HG03442 (cell line): ENCODE data around the gene BSDC1.
A peak's percentile ranks its signal among the peaks of the same experiment; 100 is the strongest.
"Not testable (repeated sequence)": the region's sequence is repeated elsewhere in the genome, so short reads cannot be mapped to it uniquely, and the experiment has no call there.

Source experiments
- ATAC-seq: cut with Tn5 transposase; IDR thresholded peaks from one replicate; pipeline ENCODE4 v1.9.1; 2021; ENCODE audit warnings: mild to moderate bottlenecking, moderate library complexity; ENCODE audit not compliant: unreplicated experiment

BSDC1 gene, protein sequence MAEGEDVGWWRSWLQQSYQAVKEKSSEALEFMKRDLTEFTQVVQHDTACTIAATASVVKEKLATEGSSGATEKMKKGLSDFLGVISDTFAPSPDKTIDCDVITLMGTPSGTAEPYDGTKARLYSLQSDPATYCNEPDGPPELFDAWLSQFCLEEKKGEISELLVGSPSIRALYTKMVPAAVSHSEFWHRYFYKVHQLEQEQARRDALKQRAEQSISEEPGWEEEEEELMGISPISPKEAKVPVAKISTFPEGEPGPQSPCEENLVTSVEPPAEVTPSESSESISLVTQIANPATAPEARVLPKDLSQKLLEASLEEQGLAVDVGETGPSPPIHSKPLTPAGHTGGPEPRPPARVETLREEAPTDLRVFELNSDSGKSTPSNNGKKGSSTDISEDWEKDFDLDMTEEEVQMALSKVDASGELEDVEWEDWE

DNA sequence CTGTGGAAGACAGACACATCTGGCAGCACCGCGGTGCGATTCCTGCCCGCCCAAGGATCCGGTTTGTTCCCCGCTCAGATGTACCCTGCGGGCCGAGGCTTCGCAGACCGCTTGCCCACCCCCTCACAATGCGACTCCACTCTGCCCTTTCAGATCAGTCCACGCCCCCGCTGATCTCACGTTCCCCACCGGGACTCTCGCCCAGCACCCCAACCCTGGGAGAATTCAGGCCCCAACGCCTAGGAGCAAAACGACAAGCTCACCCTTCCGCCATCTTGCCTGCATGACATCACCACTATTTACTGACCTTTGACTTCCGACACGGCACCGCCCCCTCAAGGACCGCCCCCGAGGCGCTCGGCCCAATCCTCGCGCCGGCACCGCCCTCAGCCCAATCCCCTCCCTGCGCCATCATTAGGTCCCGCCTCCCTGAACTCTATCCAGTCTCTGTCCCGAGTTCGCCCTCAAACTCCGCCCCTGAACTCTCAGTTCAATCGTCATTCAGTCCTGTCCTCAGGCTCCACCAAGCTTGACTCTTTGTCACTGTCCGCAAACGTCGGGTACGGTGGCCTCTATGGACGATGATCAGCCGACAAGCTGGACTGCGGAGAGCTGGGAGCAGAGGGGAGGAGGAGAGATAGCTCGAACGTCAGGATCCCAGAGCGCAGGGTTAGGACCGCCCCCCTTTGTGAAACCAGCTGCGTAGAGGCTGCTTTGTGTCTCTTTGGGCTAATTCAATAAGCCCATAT lies at the start of gene BSDC1:
BSDC1 (minus strand) TSS at position 301 of the 749 bp plus-strand sequence; CDS start at position 274, 27 bp downstream.
- peak; percentile 96 for ATAC-seq

DNA sequence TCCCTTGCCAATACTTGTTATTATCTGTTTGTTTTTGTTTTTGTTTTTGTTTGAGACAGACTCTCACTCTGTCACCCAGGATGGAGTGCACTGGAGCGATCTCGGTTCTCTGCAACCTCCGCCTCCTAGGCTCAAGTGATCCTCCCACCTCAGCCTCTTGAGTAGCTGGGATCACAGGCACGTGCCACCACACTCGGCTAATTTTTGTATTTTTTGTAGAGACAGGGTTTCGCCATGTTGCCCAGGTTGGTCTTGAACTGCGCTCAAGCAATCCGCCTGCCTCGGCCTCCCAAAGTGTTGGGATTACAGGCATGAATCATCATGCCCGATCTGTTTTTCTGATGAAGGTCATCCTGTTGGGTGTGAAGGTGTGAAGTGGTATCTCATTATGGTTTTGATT lies 47.2 kb upstream of the BSDC1 start:
- not testable (repeated sequence) for ATAC-seq

DNA sequence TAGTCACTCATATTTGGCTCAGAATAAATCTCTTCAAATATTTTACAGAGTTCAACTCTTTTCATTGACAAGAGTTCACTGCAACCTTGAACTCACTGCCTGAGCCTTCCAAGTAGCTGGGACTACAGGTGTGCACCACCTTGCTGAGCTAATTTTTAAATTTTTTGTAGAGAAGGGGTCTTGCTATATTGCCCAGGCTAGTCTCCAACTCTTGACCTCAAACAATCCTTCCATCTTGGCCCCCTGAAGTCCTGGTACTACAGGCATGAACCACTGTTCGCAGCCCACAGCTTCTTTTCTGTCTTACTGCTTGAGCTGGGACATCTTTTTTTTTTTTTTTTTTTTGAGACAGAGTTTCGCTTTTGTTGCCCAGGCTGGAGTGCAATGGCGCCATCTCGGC lies 44.5 kb upstream of the BSDC1 start:
- ATAC-seq = not testable (repeated sequence)

DNA sequence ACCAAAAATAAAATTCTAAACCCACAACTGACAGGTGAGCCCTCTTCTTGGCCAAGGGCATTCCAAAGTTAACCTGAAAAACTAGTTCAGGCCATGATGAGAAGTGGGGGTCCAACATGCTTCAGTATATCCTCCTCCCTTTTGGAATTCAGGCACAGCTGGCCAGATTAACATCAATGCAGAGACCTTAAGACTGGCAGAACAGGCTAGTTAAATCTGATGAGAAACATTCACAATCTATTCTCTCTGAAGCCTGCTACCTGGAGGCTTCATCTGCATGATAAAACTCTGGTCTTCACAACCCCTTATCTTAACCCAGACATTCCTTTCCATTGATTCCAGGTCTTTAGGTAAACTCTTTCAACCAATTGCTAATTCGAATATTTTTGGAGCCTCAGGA lies 43.9 kb upstream of the BSDC1 start:
- no peak for ATAC-seq

DNA sequence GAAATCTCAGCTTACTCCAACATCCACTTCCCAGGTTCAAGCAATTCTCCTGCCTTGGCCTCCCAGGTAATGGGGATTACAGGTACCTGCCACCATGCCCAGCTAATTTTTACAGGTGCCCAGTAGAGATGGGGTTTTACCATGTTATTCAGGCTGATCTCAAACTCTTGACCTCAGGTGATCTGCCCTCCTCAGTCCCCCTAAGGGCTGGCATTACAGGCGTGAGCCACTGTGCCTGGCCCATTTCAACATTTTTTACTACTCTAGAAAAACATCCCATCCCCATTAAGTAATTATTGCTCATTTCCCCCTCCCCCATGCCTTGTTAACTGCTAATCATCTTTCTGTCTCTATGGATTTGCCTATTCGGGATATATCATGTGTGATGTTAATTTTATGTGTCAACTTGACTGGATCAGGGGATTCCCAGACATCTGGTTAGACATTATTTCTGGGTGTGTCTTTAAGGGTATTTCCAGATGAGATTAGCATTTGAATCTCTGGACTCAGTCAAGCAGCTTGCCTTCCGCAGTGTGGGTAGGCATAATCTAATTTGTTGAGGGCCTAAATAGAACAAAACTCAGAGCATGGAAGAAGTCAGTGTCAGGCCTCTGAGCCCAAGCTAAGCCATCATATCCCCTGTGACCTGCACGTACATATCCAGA lies 37.6 kb upstream of the BSDC1 start:
- peak; percentile 46 for ATAC-seq

DNA sequence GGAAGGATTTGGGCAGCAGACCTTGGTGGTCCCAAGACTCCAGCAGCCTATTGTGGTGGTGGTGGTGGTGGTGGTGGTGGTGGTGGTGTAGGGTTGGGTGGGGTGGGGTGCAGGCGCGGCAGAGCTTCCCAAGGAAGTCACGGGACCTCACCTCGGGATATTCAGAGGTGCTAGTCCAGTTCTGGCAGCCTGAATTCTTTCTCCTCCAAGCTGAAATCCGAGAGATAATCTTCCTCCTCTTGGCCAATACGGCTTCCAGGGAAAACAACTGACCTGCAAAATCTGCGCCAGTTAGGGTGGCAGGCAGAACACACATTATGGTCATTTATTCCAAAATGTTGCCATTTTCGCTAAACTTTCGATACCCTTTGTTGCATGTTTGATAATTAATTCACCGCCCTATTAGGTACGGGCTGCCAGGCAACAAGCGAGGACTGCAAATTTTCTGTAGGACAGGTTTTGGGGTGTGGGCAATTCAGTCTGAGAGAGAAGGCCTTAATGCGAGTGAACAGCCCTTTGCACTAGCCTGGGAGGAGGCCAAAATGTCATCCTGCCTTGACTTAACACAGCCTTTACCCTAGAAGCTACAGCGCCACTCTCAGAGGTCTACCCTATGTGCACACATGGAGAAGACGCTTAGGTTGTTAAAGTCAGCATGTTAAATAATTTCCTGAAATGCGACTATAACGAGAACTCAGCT lies 33.2 kb upstream of the BSDC1 start:
- no peak for ATAC-seq

DNA sequence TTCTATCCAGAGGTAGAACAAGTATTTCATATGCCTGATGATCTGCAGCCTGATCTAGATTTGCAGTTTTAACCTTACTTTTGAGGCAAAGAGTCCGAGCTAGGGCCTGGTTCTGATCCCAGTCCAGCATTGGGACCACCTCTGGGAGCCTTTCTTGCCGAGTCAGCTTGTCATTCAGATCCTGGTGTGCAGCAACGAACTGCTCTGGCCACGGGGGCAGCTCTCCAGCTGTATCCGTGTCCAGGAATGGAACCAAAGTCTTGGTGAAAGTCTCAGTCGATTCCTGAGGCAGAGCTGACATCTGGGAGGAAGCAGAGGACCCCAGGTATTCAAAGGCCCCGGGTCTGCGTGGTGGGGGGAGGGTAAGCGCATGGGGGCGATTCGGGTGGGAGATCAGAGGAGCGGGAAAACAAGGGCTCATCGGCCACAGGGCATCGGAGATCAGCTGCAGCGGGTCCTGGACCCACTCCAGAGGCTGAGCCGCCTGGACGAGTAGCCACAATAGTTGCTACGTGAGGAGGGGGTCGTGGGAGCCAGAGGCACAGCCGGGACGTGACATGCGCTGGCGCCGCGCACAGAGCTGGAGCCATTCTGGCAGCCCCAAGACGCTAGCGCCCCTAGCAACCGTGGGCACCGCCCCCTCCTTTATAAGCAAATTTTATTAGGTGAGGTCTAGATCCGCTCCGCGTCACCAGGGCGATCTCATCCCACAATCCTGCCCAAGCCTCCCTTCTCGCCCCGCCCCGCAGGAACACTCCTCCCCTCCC lies 32.4 kb upstream of the BSDC1 start:
- ATAC-seq = no peak

DNA sequence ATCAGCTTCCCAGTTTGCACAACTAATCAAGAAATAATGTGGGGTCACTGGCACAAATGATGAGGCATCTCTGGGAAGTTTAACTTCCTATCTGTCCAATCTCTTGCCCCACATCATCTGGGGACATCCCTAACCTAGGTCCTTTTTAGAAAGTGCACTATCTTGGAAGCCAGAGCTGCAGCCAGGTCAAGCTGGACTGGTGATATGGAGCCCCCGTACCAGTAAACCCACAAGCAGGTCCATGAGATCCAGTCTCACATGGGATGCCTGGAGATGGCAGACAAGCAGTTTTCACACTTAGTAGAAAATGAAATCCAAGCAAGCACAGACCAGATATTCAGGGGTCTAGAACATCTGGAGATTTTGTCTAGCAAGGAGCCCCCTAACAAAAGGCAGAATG lies 27.5 kb upstream of the BSDC1 start:
- no peak for ATAC-seq

DNA sequence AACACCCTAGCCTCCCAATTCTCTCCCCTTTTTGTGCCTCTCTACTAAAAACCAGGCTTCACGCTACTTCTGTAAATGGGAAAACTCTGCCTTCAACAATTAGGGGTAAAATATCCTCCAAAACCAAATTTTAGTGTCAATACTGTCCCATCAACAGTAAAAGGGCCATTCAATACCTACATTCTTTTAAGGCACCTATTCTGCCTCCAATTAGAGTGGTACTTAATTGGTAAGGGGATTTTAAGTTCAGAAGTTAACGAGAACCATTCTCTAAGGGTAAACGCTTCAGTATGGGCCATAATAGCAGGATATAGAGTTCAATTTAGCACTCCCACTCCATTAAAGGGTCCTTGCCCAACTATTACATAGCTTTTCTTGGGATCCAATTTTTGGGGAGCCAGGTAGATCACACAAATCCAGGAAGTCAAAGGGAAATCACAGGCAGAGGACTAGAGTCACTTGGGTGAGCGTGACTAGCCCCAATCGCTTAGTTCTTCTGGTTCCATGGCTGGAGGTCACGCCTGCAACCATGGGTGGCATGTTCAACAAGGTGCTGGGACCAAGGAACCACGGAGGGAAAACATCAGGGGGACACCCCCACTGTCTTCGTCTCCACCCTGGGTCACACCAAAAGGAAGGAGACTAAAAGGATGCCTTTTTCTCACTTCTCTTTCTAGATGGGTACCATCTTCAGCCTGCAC lies 20.1 kb upstream of the BSDC1 start:
- no peak for ATAC-seq

DNA sequence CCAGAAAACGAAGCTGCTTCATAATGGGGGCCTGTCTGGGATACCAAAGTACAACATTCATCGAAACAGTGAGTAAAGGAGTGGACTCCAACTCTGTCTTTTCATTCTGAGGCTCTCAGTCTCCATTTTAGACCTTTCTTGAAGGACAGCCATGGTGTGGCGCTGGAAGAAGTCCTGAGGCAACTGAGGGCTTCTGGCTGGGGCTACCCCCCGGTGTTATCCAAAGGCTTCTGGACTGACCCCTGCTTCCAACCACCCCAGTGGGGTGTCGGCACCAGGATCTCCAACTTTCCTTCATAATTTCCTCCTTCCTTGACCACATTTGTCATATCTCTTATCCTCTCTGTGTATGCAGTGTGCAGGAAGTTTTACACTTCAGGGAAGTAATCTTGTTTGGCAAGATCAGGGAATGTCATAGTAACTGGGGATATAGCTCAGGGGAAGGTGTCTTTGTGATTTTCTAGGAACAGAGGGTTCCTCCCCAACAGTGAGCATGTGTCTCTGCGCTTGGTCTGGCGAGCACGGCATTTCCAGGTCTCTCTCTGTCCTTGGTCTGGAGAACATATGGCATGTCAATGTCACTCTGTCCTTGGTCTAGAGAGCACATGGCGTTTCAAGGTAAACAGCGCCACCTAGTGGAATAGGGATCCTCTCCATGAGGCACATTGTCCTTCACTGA lies 19.4 kb upstream of the BSDC1 start:
- no peak for ATAC-seq

DNA sequence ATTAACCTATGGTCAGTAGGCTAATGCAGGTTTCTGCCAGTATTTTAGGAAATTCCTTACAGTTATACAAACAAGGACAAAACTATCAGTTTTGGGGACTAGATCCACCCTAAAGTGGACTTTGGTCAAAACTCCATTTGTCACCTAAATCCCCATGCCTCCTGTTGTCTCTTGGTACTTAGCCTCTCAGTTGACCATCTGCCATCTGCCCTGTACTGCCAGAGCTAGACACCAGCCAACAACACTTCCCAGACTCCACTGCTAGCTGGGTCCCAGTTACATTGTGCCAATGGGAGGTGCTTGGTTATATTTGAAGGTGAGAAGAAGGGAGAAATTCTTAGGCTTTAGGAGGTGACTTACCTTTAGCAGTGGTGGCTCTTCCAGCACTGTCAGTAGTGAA lies 17.0 kb upstream of the BSDC1 start:
- ATAC-seq = no peak

DNA sequence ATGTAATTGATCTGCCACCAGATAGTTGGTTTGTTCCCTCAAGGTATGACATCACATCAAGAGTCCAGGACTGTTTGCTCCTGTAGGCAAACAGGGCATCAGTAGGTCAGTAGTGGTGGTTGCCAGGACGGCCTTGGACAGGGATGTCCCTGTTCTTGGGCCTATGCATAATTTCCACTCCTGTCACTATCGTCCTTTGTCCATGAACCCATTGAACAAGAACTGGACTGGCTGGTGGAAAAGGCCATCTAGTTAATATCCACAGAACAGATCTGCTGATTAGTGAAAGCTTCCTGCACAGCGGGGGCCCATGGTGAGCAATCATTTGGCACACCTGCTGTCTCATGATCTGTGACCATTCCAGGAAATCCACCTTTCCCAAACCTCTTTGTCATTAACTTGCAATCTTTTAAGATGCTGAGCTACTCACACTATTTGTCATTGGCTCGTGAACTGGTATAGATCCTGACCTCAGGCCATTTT lies 12.4 kb upstream of the BSDC1 start:
- ATAC-seq = no peak

DNA sequence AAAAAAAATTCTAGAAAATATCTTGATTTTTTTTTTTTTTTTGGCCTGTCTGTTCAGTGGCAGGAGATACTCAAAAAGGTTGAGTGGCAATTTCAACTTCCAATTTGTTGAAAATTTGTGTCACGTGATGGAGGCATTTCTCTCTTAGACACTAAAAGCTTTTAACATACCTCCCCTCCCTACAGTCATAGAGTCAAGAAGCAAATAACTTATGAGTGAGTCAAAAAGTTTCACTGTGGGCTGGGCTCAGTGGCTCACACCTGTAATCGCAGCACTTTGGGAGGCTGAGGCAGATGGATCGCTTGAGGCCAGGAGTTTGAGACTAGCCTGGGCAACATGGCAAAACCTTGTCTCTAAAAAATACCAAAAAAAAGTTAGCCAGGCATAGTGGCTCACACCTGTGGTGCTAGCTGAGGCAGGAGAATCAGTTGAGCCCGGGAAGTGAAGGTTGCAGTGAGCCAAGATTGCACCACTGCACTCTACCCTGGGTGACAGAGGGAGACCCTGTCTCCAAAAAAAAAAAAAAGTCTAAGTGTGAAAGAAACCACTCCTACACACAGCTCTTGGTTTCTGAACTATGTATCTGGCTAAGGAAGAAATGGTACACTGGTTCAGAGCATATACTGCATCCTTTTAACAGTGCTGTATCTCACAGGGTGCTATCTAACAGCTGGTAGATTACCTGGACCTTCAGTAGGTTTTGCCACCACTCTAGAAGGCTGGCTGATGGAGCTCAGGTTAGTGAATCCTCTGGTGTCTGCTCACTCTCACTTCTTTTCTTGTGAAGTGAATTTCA lies 11.6 kb upstream of the BSDC1 start:
- no peak for ATAC-seq

DNA sequence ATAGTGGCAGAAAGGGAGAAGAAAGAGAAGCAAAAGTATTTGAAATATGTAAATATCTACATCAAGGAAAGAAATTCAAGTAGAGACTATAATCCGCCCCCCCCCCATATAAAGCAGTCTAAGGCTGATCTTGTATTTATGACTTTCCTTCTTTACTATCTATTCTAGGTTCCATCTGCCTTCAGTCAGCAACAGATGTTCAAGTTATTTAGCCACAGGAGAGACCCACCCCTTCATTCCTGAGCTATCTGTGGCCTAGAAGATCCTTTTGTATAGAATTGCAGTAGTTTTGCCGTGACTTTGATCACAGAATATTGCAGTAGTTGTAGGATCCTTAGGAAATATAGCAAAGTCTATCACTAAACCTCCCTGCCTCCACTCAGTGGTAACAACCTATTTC lies 10.7 kb upstream of the BSDC1 start:
- no peak for ATAC-seq

DNA sequence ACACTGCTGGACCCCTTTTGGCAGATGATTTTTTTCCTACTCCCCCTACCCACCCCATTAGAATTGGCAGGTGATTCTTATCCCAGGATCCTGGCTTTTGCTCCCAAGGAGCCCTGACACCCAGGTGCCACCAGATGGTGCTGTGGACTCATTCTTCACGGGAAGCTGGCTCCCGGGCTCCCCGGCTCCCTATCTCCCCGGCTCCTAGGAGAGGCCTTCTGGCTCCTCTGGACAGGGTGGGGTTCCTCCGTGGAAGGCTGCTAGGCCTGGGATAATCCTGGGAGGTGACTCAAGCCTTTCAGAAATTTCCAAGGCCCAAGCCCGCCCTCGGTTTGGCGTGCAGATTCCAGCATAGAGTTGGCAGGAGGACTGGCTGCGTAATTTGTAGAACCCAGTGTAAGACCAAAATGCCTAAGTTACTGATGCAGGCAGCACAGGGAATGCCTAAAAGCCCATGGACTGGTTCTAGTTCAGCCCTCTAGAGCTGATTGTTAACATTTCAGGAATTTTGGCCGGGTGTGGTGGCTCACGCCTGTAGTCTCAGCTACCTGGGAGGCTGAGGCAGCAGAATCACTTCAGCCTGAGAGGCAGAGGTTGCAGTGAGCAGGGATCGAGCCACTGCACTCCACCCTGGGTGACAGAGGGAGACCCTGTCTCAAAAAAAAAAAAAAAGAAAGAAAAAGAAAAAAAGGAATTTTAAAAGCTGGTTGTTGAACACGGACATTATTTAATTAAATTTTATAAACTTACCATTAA lies 6.8 kb upstream of the BSDC1 start:
- ATAC-seq = no peak

DNA sequence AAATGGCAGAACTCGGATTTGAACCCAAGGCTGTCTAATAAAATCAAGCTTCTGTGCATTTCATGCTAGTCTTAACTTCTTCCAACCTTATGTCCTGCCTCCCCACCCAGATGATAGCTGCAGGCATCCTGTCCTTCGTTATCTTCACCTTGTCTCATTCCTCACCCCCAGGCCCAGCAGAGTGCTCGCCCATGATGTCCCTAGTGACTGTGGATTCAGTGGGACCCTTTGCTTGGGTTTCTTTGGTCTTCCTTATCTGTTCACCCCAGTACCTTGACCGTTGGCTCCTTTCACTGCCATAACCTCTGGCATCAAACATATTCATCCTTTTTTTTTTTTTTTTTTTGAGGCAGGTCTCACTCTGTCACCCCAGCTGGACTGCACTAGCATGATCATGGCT lies 5.6 kb upstream of the BSDC1 start:
- no peak for ATAC-seq

DNA sequence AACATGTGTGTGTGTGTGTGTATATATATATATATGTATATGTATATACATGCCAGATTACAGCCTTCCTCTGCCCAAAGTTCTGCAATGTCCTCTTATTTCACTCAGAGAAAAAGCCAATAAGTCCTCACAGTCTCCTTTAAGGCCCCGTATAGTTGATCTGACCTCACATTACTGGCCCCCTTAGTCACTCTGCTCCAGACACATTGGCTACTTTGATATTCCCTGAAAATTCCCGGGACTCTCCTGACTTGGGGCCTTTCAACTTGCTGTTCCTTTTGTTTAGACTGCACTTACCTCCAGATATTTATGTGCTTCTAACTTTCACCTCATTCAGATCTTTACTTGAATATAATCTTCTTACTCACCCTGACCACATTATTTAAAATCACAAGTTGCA lies 4.2 kb upstream of the BSDC1 start:
- ATAC-seq = no peak
